Parathyroid adenoma (tissue), 2 donors: Measurements from ENCODE around the gene FDXR.

Source experiments
- H2AFZ ChIP-seq: fragments of 300-600 bp; sonication (generic); one replicate; pipeline ENCODE4 v1.7.0; 2017; ENCODE audit warnings: antibody characterized with exemption, mild to moderate bottlenecking
- H3K27ac ChIP-seq: fragments of 300-600 bp; sonication (generic); one replicate; pipeline ENCODE4 v1.7.0; 2017
- H3K27me3 ChIP-seq: fragments of 300-600 bp; sonication (generic); one replicate; pipeline ENCODE4 v1.7.0; 2017; ENCODE audit warnings: low read length; ENCODE audit not compliant: control insufficient read depth, insufficient read depth
- H3K36me3 ChIP-seq: fragments of 300-600 bp; sonication (generic); one replicate; pipeline ENCODE4 v1.7.0; 2017; ENCODE audit warnings: low read length; ENCODE audit not compliant: control insufficient read depth, insufficient read depth
- H3K4me1 ChIP-seq: fragments of 300-600 bp; sonication (generic); one replicate; pipeline ENCODE4 v1.7.0; 2017; ENCODE audit warnings: control low read depth
- H3K4me2 ChIP-seq: fragments of 300-600 bp; sonication (generic); one replicate; pipeline ENCODE4 v1.7.0; 2017; ENCODE audit warnings: low read length
- H3K4me3 ChIP-seq: fragments of 300-600 bp; sonication (generic); one replicate; pipeline ENCODE4 v1.7.0; 2017; ENCODE audit warnings: low read depth, low read length
- H3K79me2 ChIP-seq: fragments of 300-600 bp; sonication (generic); one replicate; pipeline ENCODE4 v1.7.0; 2017; ENCODE audit warnings: control low read depth
- H3K9ac ChIP-seq: fragments of 300-600 bp; sonication (generic); one replicate; pipeline ENCODE4 v1.7.0; 2017; ENCODE audit warnings: mild to moderate bottlenecking
- H3K9me3 ChIP-seq: fragments of 300-600 bp; sonication (generic); one replicate; pipeline ENCODE4 v1.7.0; 2017; ENCODE audit warnings: low read length; ENCODE audit not compliant: control insufficient read depth
- TF ChIP-seq, protein P1 (sequence below): fragments of 300-600 bp; sonication (generic); IDR thresholded peaks from one replicate; pipeline ENCODE4 v1.7.0; 2017; ENCODE audit warnings: antibody characterized with exemption, mild to moderate bottlenecking
- donor health status: primary hyperparathyroidism.

The FDXR gene

GRCh38 chr17:74839990-74840852 is 32.6 kb downstream of the FDXR start:
- no peak overlapping the region for H2AFZ ChIP-seq
- H3K9ac ChIP-seq, result no peak overlapping the region
- TF ChIP-seq, protein P1, sequence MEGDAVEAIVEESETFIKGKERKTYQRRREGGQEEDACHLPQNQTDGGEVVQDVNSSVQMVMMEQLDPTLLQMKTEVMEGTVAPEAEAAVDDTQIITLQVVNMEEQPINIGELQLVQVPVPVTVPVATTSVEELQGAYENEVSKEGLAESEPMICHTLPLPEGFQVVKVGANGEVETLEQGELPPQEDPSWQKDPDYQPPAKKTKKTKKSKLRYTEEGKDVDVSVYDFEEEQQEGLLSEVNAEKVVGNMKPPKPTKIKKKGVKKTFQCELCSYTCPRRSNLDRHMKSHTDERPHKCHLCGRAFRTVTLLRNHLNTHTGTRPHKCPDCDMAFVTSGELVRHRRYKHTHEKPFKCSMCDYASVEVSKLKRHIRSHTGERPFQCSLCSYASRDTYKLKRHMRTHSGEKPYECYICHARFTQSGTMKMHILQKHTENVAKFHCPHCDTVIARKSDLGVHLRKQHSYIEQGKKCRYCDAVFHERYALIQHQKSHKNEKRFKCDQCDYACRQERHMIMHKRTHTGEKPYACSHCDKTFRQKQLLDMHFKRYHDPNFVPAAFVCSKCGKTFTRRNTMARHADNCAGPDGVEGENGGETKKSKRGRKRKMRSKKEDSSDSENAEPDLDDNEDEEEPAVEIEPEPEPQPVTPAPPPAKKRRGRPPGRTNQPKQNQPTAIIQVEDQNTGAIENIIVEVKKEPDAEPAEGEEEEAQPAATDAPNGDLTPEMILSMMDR, result no peak
- no peaks in the 10 kb centered on the region for H3K36me3 ChIP-seq
- H3K79me2 ChIP-seq, result no peaks in the 10 kb centered on the region
- H3K27me3 ChIP-seq, result no peaks in the 10 kb centered on the region
- no peak overlapping the region for H3K4me2 ChIP-seq
- H3K27ac ChIP-seq, result no peak overlapping the region
- H3K9me3 ChIP-seq, result no peaks in the 10 kb centered on the region
- H3K4me3 ChIP-seq, result no peak overlapping the region
- no peaks in the 10 kb centered on the region for H3K4me1 ChIP-seq

DNA sequence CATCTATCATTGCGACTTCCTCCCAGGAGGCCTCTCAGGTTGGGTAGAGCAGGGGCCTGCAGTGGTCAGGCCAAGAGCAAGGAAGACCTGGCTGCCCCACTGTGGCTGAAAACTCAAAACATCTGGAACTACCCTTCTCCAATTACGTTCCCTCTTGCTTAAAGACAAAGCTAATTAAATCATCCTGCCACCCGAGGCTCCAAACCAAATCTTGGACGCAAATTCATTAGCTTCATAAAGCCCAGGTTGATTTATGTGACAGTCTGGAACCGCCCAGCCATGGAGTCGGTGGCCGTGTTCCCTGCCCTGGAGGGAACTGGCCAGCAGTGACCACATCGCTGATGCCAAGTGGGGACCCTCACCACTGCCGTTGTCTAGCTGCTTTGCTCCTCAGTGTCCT is 34.5 kb downstream of the FDXR start:
- TF ChIP-seq, protein P1, result no peak

GRCh38 chr17:74836691-74837467 is 35.9 kb downstream of the FDXR start:
- H3K4me1 ChIP-seq, result no peaks in the 10 kb centered on the region
- no peak overlapping the region for H3K4me2 ChIP-seq
- H2AFZ ChIP-seq, result no peak overlapping the region
- no peaks in the 10 kb centered on the region for H3K79me2 ChIP-seq
- H3K9ac ChIP-seq, result no peak overlapping the region
- H3K4me3 ChIP-seq, result no peak overlapping the region
- H3K36me3 ChIP-seq, result no peaks in the 10 kb centered on the region
- no peak overlapping the region for H3K27ac ChIP-seq
- no peaks in the 10 kb centered on the region for H3K9me3 ChIP-seq
- TF ChIP-seq, protein P1, result no peak
- H3K27me3 ChIP-seq, result no peaks in the 10 kb centered on the region

More for the DNA sequence above, 34.5 kb downstream of the FDXR start:
- no peak overlapping the region for H3K9ac ChIP-seq
- no peaks in the 10 kb centered on the region for H3K9me3 ChIP-seq
- H3K4me3 ChIP-seq, result no peak overlapping the region
- no peak overlapping the region for H3K4me2 ChIP-seq
- no peak overlapping the region for H3K27ac ChIP-seq
- no peaks in the 10 kb centered on the region for H3K79me2 ChIP-seq
- no peaks in the 10 kb centered on the region for H3K27me3 ChIP-seq
- H3K4me1 ChIP-seq, result no peaks in the 10 kb centered on the region
- H2AFZ ChIP-seq, result no peak overlapping the region
- H3K36me3 ChIP-seq, result no peaks in the 10 kb centered on the region

GRCh38 chr17:74836191-74836590 is 36.6 kb downstream of the FDXR start:
- Histone ChIP-seq H3K27me3 (no peaks in the 10 kb centered on the region), H3K27ac (no peak overlapping the region), H3K36me3 (no peaks in the 10 kb centered on the region), H3K4me1 (no peaks in the 10 kb centered on the region), H3K4me2 (no peak overlapping the region), H3K79me2 (no peaks in the 10 kb centered on the region), H3K9ac (no peak overlapping the region), H3K9me3 (no peaks in the 10 kb centered on the region), H3K4me3 (no peak overlapping the region), H2AFZ (no peak overlapping the region)
- TF ChIP-seq, protein P1, result no peak
